Activated T-helper 17 cell treated with anti-CD3 and anti-CD28 coated beads, Interleukin-2, amount 50 U/mL, for 72 hours (primary cell): ENCODE results near the gene MARK3. TPM values are rescaled to one million over a fixed set of nuclear protein-coding genes. Genes with fewer than 3 reads are reported as not detected.

Experiments
- ATAC-seq: fragments of 150-1000 bp; cut with Tn5 transposase; replicated peaks from 2 replicates; pipeline ENCODE4 v1.10.0; 2021; ENCODE audit warnings: mild to moderate bottlenecking, moderate library complexity
- H3K27ac Mint-ChIP-seq: one replicate; pipeline ENCODE4 v1.8.0; 2022; ENCODE audit warnings: mixed read lengths
- H3K27me3 Mint-ChIP-seq: one replicate; pipeline ENCODE4 v1.8.0; 2022; ENCODE audit warnings: mixed read lengths
- H3K36me3 Mint-ChIP-seq: one replicate; pipeline ENCODE4 v1.8.0; 2022; ENCODE audit warnings: low read depth, mild to moderate bottlenecking, mixed read lengths
- H3K4me1 Mint-ChIP-seq: one replicate; pipeline ENCODE4 v1.8.0; 2022; ENCODE audit warnings: mixed read lengths
- H3K4me3 Mint-ChIP-seq: one replicate; pipeline ENCODE4 v1.8.0; 2022; ENCODE audit warnings: mild to moderate bottlenecking, mixed read lengths
- H3K9me3 Mint-ChIP-seq: one replicate; pipeline ENCODE4 v1.8.0; 2022; ENCODE audit warnings: mixed read lengths
- total RNA-seq, 2 donors: library from RNA; stranded (reverse); gene quantifications; one replicate each; pipeline ENCODE4 v1.2.3, GENCODE V29; 2022

The MARK3 gene
- total RNA-seq, 2 donors from 2014 or later, result 61.2 to 80.8 TPM

GRCh38 chr14:103453791-103454190, 68.6 kb downstream of the MARK3 start:
- Mint-ChIP-seq H3K9me3 (no peaks in the 10 kb centered on the region), H3K36me3 (peaks cover 60% of the 10 kb centered on the region), H3K27ac (no peak overlapping the region), H3K4me3 (no peak overlapping the region), H3K27me3 (no peaks in the 10 kb centered on the region), H3K4me1 (peaks cover 11% of the 10 kb centered on the region)
- no peak for ATAC-seq

- no peak for ATAC-seq
- Mint-ChIP-seq H3K9me3 (no peaks in the 10 kb centered on the region), H3K4me3 (no peak overlapping the region), H3K4me1 (peaks cover 11% of the 10 kb centered on the region), H3K36me3 (peaks cover 75% of the 10 kb centered on the region), H3K27ac (peak overlapping the region; percentile 49), H3K27me3 (no peaks in the 10 kb centered on the region)
These were observed 71.1 kb downstream of the MARK3 start for GRCh38 chr14:103456167-103456835.

GRCh38 chr14:103460415-103460814, 75.2 kb downstream of the MARK3 start:
- Mint-ChIP-seq H3K4me3 (no peak overlapping the region), H3K27me3 (no peaks in the 10 kb centered on the region), H3K9me3 (no peaks in the 10 kb centered on the region), H3K36me3 (peaks cover 80% of the 10 kb centered on the region), H3K27ac (peak overlapping the region; percentile 42), H3K4me1 (peaks cover 13% of the 10 kb centered on the region)
- ATAC-seq, result no peak

GRCh38 chr14:103463149-103463548, 77.9 kb downstream of the MARK3 start:
- no peak for ATAC-seq
- Mint-ChIP-seq H3K27ac (peak overlapping the region; percentile 30), H3K4me1 (peaks cover 7% of the 10 kb centered on the region), H3K27me3 (no peaks in the 10 kb centered on the region), H3K36me3 (peaks cover 88% of the 10 kb centered on the region), H3K4me3 (no peak overlapping the region), H3K9me3 (no peaks in the 10 kb centered on the region)

GRCh38 chr14:103463851-103464250, 78.6 kb downstream of the MARK3 start:
- ATAC-seq, result no peak
- no peaks in the 10 kb centered on the region for H3K9me3 Mint-ChIP-seq
- peak overlapping the region; percentile 30 for H3K27ac Mint-ChIP-seq
- no peaks in the 10 kb centered on the region for H3K27me3 Mint-ChIP-seq
- H3K4me1 Mint-ChIP-seq, result peaks cover 7% of the 10 kb centered on the region
- no peak overlapping the region for H3K4me3 Mint-ChIP-seq
- H3K36me3 Mint-ChIP-seq, result peaks cover 93% of the 10 kb centered on the region

- Mint-ChIP-seq H3K27ac (peak overlapping the region; percentile 26), H3K36me3 (peaks cover 100% of the 10 kb centered on the region), H3K4me1 (no peaks in the 10 kb centered on the region), H3K27me3 (no peaks in the 10 kb centered on the region), H3K4me3 (no peak overlapping the region), H3K9me3 (no peaks in the 10 kb centered on the region)
- ATAC-seq, result peak; percentile 44
These were observed 87.7 kb downstream of the MARK3 start for GRCh38 chr14:103472939-103473338.

GRCh38 chr14:103474893-103475292, 89.7 kb downstream of the MARK3 start:
- ATAC-seq, result no peak
- Mint-ChIP-seq H3K4me1 (no peaks in the 10 kb centered on the region), H3K4me3 (no peak overlapping the region), H3K36me3 (peaks cover 96% of the 10 kb centered on the region), H3K27ac (no peak overlapping the region), H3K9me3 (no peaks in the 10 kb centered on the region), H3K27me3 (no peaks in the 10 kb centered on the region)

- Mint-ChIP-seq H3K4me3 (no peak overlapping the region), H3K27ac (no peak overlapping the region), H3K4me1 (peaks cover 7% of the 10 kb centered on the region), H3K9me3 (no peaks in the 10 kb centered on the region), H3K27me3 (no peaks in the 10 kb centered on the region), H3K36me3 (peaks cover 96% of the 10 kb centered on the region)
- no peak for ATAC-seq
These were observed 90.8 kb downstream of the MARK3 start for GRCh38 chr14:103476065-103476464.

GRCh38 chr14:103476631-103477030, 91.4 kb downstream of the MARK3 start:
- no peak for ATAC-seq
- Mint-ChIP-seq H3K27me3 (no peaks in the 10 kb centered on the region), H3K9me3 (no peaks in the 10 kb centered on the region), H3K4me3 (no peak overlapping the region), H3K4me1 (peaks cover 7% of the 10 kb centered on the region), H3K27ac (peak overlapping the region; percentile 8), H3K36me3 (peaks cover 96% of the 10 kb centered on the region)

GRCh38 chr14:103480595-103480994, 95.4 kb downstream of the MARK3 start:
- ATAC-seq, result peak; percentile 86
- Mint-ChIP-seq H3K4me3 (peak overlapping the region; percentile 0), H3K27me3 (no peaks in the 10 kb centered on the region), H3K4me1 (peaks cover 7% of the 10 kb centered on the region), H3K27ac (peak overlapping the region; percentile 76), H3K36me3 (peaks cover 87% of the 10 kb centered on the region), H3K9me3 (no peaks in the 10 kb centered on the region)

- H3K36me3 Mint-ChIP-seq, result peaks cover 79% of the 10 kb centered on the region
- no peak overlapping the region for H3K27ac Mint-ChIP-seq
- no peak overlapping the region for H3K4me3 Mint-ChIP-seq
- no peaks in the 10 kb centered on the region for H3K9me3 Mint-ChIP-seq
- no peaks in the 10 kb centered on the region for H3K27me3 Mint-ChIP-seq
- ATAC-seq, result peak; percentile 21
- H3K4me1 Mint-ChIP-seq, result peaks cover 7% of the 10 kb centered on the region
These were observed 98.4 kb downstream of the MARK3 start for GRCh38 chr14:103483600-103483999.

GRCh38 chr14:103485504-103485903, 100.3 kb downstream of the MARK3 start:
- H3K4me3 Mint-ChIP-seq, result no peak overlapping the region
- no peak overlapping the region for H3K27ac Mint-ChIP-seq
- no peaks in the 10 kb centered on the region for H3K9me3 Mint-ChIP-seq
- no peaks in the 10 kb centered on the region for H3K27me3 Mint-ChIP-seq
- H3K4me1 Mint-ChIP-seq, result peaks cover 5% of the 10 kb centered on the region
- H3K36me3 Mint-ChIP-seq, result peaks cover 80% of the 10 kb centered on the region
- ATAC-seq, result no peak

GRCh38 chr14:103488071-103488470, 102.9 kb downstream of the MARK3 start:
- Mint-ChIP-seq H3K27me3 (no peaks in the 10 kb centered on the region), H3K4me3 (no peak overlapping the region), H3K36me3 (peaks cover 80% of the 10 kb centered on the region), H3K4me1 (no peaks in the 10 kb centered on the region), H3K27ac (no peak overlapping the region), H3K9me3 (no peaks in the 10 kb centered on the region)
- no peak for ATAC-seq

GRCh38 chr14:103488960-103489359, 103.7 kb downstream of the MARK3 start:
- peaks cover 80% of the 10 kb centered on the region for H3K36me3 Mint-ChIP-seq
- H3K9me3 Mint-ChIP-seq, result no peaks in the 10 kb centered on the region
- no peak for ATAC-seq
- no peak overlapping the region for H3K27ac Mint-ChIP-seq
- no peak overlapping the region for H3K4me3 Mint-ChIP-seq
- no peaks in the 10 kb centered on the region for H3K27me3 Mint-ChIP-seq
- H3K4me1 Mint-ChIP-seq, result no peaks in the 10 kb centered on the region

- no peak for ATAC-seq
- H3K27me3 Mint-ChIP-seq, result no peaks in the 10 kb centered on the region
- peak overlapping the region; percentile 0 for H3K27ac Mint-ChIP-seq
- H3K4me3 Mint-ChIP-seq, result no peak overlapping the region
- no peaks in the 10 kb centered on the region for H3K9me3 Mint-ChIP-seq
- H3K4me1 Mint-ChIP-seq, result no peaks in the 10 kb centered on the region
- H3K36me3 Mint-ChIP-seq, result peaks cover 81% of the 10 kb centered on the region
These were observed 104.4 kb downstream of the MARK3 start for GRCh38 chr14:103489621-103490020.

- Mint-ChIP-seq H3K27ac (peak overlapping the region; percentile 20), H3K4me3 (no peak overlapping the region), H3K4me1 (no peaks in the 10 kb centered on the region), H3K27me3 (no peaks in the 10 kb centered on the region), H3K9me3 (no peaks in the 10 kb centered on the region), H3K36me3 (peaks cover 89% of the 10 kb centered on the region)
- ATAC-seq, result no peak
These were observed 106.5 kb downstream of the MARK3 start for GRCh38 chr14:103491691-103492090.
